Measurements from ENCODE around the gene FAM171A2.
"Not testable (repeated sequence)": the region's sequence is repeated elsewhere in the genome, so short reads cannot be mapped to it uniquely, and the experiment has no call there.

DNA sequence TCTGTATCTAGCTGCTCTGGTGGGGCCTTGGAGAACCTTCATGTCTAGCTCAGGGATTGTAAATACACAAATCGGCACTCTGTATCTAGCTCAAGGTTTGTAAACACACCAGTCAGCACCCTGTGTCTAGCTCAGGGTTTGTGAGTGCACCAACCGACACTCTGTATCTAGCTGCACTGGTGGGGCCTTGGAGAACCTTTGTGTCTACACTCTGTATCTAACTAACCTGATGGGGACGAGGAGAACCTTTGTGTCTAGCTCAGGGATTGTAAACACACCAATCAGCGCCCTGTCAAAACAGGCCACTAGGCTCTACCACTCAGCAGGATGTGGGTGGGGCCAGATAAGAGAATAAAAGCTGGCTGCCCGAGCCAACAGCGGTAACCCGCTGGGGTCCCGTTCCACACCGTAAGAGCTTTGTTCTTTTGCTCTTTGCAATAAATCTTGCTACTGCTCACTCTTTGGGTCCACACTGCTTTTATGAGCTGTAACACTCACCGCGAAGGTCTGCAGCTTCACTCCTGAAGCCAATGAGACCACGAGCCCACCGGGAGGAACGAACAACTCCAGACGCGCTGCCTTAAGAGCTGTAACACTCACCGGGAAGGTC is 5.9 kb upstream of the FAM171A2 start:
- TF ChIP-seq YY1 (IDR thresholded peaks at IDR 0.05; ENCODE audit: insufficient read depth, insufficient read length); ZNF274 (IDR thresholded peaks at IDR 0.05; ENCODE audit: low read depth, low read length); SUZ12 (IDR thresholded peaks at IDR 0.05; ENCODE audit: extremely low read depth, insufficient read depth, insufficient read length): not testable (repeated sequence)
